CD14-positive monocyte (primary cell): ENCODE data around the gene HDAC4. TPM values are rescaled to one million over a fixed set of nuclear protein-coding genes. Genes with fewer than 3 reads are reported as not detected.

Source experiments
- DNase-seq, 3 donors: peaks; one replicate each; pipeline ENCODE4 v3.0.0-alpha.2; 2011 to 2022
- H2AFZ ChIP-seq: 2 replicates; pipeline ENCODE4 v1.6.0; 2012; ENCODE audit warnings: mild to moderate bottlenecking, low read depth, low read length, inconsistent platforms; ENCODE audit not compliant: insufficient read depth, poor library complexity, severe bottlenecking
- H3K27ac ChIP-seq, 2 donors: 1 replicate in 1 of 2; 2 replicates in 1 of 2; pipeline ENCODE4 v1.5.1; 2012 to 2013; ENCODE audit warnings: low read length in 2 of 2, control low read depth in 1 of 2, inconsistent platforms in 1 of 2, low read depth in 1 of 2, mild to moderate bottlenecking in 1 of 2
- H3K27me3 ChIP-seq, 2 donors: one replicate each; pipeline versions ENCODE4 v1.6.0 to v1.6.1; 2011 to 2013; ENCODE audit warnings: low read length in 2 of 2; ENCODE audit not compliant: control insufficient read depth in 2 of 2, insufficient read depth in 2 of 2
- H3K36me3 ChIP-seq, 2 donors: replicated peaks in 1 of 2; 1 replicate in 1 of 2; 2 replicates in 1 of 2; pipeline versions ENCODE4 v1.5.1 to v1.6.1; 2012 to 2013; ENCODE audit warnings: low read length in 2 of 2, control low read depth in 1 of 2, inconsistent platforms in 1 of 2, mild to moderate bottlenecking in 1 of 2; ENCODE audit not compliant: insufficient read depth in 2 of 2, control insufficient read depth in 1 of 2
- H3K4me1 ChIP-seq, 2 donors: 1 replicate in 1 of 2; 2 replicates in 1 of 2; pipeline versions ENCODE4 v1.5.1 to v1.6.1; 2012 to 2013; ENCODE audit warnings: low read length in 2 of 2, control low read depth in 1 of 2, inconsistent platforms in 1 of 2, mild to moderate bottlenecking in 1 of 2, moderate library complexity in 1 of 2; ENCODE audit not compliant: insufficient read depth in 2 of 2, control insufficient read depth in 1 of 2
- H3K4me2 ChIP-seq: replicated peaks from 2 replicates; pipeline ENCODE3; 2012; ENCODE audit warnings: low read length, moderate library complexity, mild to moderate bottlenecking; ENCODE audit not compliant: poor library complexity, severe bottlenecking; ENCODE audit errors: extremely low read depth
- H3K4me3 ChIP-seq, 3 experiments: fragments of 200-600 bp in 1 of 3; sonication (generic) in 1 of 3; replicated peaks in 1 of 3; 1 replicate in 2 of 3; 2 replicates in 1 of 3; pipeline ENCODE4 v1.5.1; 2011 to 2013; ENCODE audit warnings: low read length in 3 of 3, mild to moderate bottlenecking in 3 of 3, control low read depth in 2 of 3, low read depth in 2 of 3, inconsistent platforms in 1 of 3, moderate library complexity in 1 of 3
- H3K79me2 ChIP-seq: 2 replicates; pipeline ENCODE4 v1.6.0; 2012; ENCODE audit warnings: mild to moderate bottlenecking, control low read depth, inconsistent platforms, low read length, moderate library complexity; ENCODE audit not compliant: insufficient read depth
- H3K9ac ChIP-seq: 2 replicates; pipeline ENCODE4 v1.6.0; 2017; ENCODE audit warnings: low read length, mild to moderate bottlenecking; ENCODE audit not compliant: insufficient read depth, poor library complexity, severe bottlenecking
- H3K9me3 ChIP-seq, 2 donors: replicated peaks in 1 of 2; 1 replicate in 1 of 2; 2 replicates in 1 of 2; pipeline versions ENCODE4 v1.5.1 to v1.6.1; 2012 to 2013; ENCODE audit warnings: low read length in 2 of 2, control low read depth in 1 of 2; ENCODE audit not compliant: control insufficient read depth in 1 of 2, insufficient read depth in 1 of 2
- H4K20me1 ChIP-seq: 2 replicates; pipeline ENCODE4 v1.6.0; 2012; ENCODE audit warnings: mild to moderate bottlenecking, low read length, control low read depth, moderate library complexity; ENCODE audit not compliant: insufficient read depth
- H3K27ac Mint-ChIP-seq, 7 donors: one replicate each; pipeline ENCODE4 v1.8.0; 2020; ENCODE audit warnings: mild to moderate bottlenecking in 7 of 7, mixed read lengths in 7 of 7, moderate library complexity in 6 of 7, inconsistent platforms in 2 of 7
- H3K27me3 Mint-ChIP-seq, 3 donors: one replicate each; pipeline ENCODE4 v1.8.0; 2021 to 2022; ENCODE audit warnings: low read depth in 3 of 3, mild to moderate bottlenecking in 3 of 3, mixed read lengths in 3 of 3, moderate library complexity in 3 of 3, inconsistent platforms in 1 of 3
- H3K36me3 Mint-ChIP-seq, 2 donors: one replicate each; pipeline ENCODE4 v1.8.0; 2020; ENCODE audit warnings: mixed read lengths in 2 of 2, inconsistent platforms in 1 of 2, mild to moderate bottlenecking in 1 of 2
- H3K4me1 Mint-ChIP-seq: one replicate; pipeline ENCODE4 v1.8.0; 2020; ENCODE audit warnings: mild to moderate bottlenecking, mixed read lengths
- H3K4me3 Mint-ChIP-seq, 2 donors: one replicate each; pipeline ENCODE4 v1.8.0; 2020; ENCODE audit warnings: mild to moderate bottlenecking in 2 of 2, mixed read lengths in 2 of 2, moderate library complexity in 1 of 2
- H3K9me3 Mint-ChIP-seq, 7 donors: one replicate each; pipeline ENCODE4 v1.8.0; 2020 to 2022; ENCODE audit warnings: mixed read lengths in 7 of 7, mild to moderate bottlenecking in 6 of 7, moderate library complexity in 6 of 7, inconsistent platforms in 2 of 7
- CTCF ChIP-seq: fragments of 200-600 bp; IDR thresholded peaks from one replicate; pipeline ENCODE4 v1.8.0; 2022; ENCODE audit warnings: antibody characterized with exemption, mild to moderate bottlenecking
- WGBS: methylation state at CpG from one replicate; pipeline ENCODE4 v1.1.5; 2013; ENCODE audit warnings: missing lambda C conversion rate; ENCODE audit not compliant: insufficient coverage; 5-methylcytosine and 5-hydroxymethylcytosine counted together
- intact Hi-C, 2 donors: fragments of 100-400 bp; cut with micrococcal nuclease; formaldehyde crosslinking; loops; one replicate each; pipeline versions ENCODE4 v1.15.0 to v1.15.1; 2023
- polyA plus RNA-seq, 3 donors: library from polyadenylated mRNA; depleted of rRNA in 1 of 3; unstranded in 2 of 3; stranded (reverse) in 1 of 3; fragments of 300-500 nt in 2 of 3; fragments of >200 nt in 1 of 3; fragmentation: Illumina TruSeq in 2 of 3; gene quantifications; 1 replicate in 2 of 3; 2 replicates in 1 of 3; pipeline ENCODE4 v1.2.3, GENCODE V29; 2012 to 2021

Gene HDAC4
- polyA plus RNA-seq, 3 donors = 3.3 to 23.0 (median 4.5) TPM

GRCh38 chr2:239371726-239372686, 28.8 kb downstream of the HDAC4 start:
- no peak overlapping the region for H3K27ac ChIP-seq
- H3K4me1 Mint-ChIP-seq = peaks cover 14% of the 10 kb centered on the region
- no peak overlapping the region for H3K9ac ChIP-seq

More at GRCh38 chr2:239371726-239372686, 28.8 kb downstream of the HDAC4 start:
- Histone ChIP-seq H3K9me3 (no peaks in the 10 kb centered on the region), H2AFZ (no peak overlapping the region), H4K20me1 (peaks cover 7% of the 10 kb centered on the region), H3K4me1 (peaks cover 13 to 16% of the 10 kb centered on the region in 2 donors), H3K27me3 (no peaks in the 10 kb centered on the region), H3K36me3 (peaks cover 6 to 43% of the 10 kb centered on the region in 2 donors), H3K4me2 (no peak overlapping the region), H3K4me3 (no peak overlapping the region), H3K79me2 (peaks cover 88% of the 10 kb centered on the region)
- intact Hi-C loops = no loop called here
- no peak overlapping the region for H3K4me3 Mint-ChIP-seq
- no peak for TF ChIP-seq CTCF
- H3K27ac Mint-ChIP-seq = no peak overlapping the region
- H3K36me3 Mint-ChIP-seq = peaks cover 2 to 31% of the 10 kb centered on the region in 2 donors
- no peak for DNase-seq
- H3K27me3 Mint-ChIP-seq = no peaks in the 10 kb centered on the region
- WGBS = 98% methylated on average over 31 of the region's 34 CpGs
- no peaks in the 10 kb centered on the region for H3K9me3 Mint-ChIP-seq
